ENCODE data around the gene SERPINB4. TPM values are rescaled to one million over a fixed set of nuclear protein-coding genes. Genes with fewer than 3 reads are reported as not detected.

The SERPINB4 gene
- total and polyA plus RNA-seq, 2 of the 13 experiments (the other 11 are each of a cell fraction or from before 2014, with no cell fraction given), result not detected

- no peak overlapping the region for H3K4me2 ChIP-seq (ENCODE audit: low read depth, low read length)
- in situ Hi-C loops (cut with HindIII; ENCODE audit: extremely low pct_ligation_motif_present, low pct_unique_long_range_greater_than_20kb) (no loop called here), intact Hi-C loops (cut with micrococcal nuclease; ENCODE audit: unreplicated experiment) (no loop called here)
- H3K9me3 ChIP-seq (ENCODE audit: low read length), result no peaks in the 10 kb centered on the region
- H4K20me1 ChIP-seq (ENCODE audit: insufficient read depth, low read length), result no peaks in the 10 kb centered on the region
- no peak overlapping the region for H3K4me3 ChIP-seq (replicated peaks in 1 of 3; ENCODE audit: insufficient read depth in 1 of 3, low read depth in 2 of 3, low read length in 3 of 3)
- H3K79me2 ChIP-seq (ENCODE audit: insufficient read depth, low read length), result no peaks in the 10 kb centered on the region
- ChIA-PET POLR2A (no interaction called here), CTCF (ENCODE audit: low intra/inter-chr PET ratio, low total read pairs) (no interaction called here)
- no peaks in the 10 kb centered on the region for H3K4me1 ChIP-seq (ENCODE audit: insufficient read depth, low read length)
- no peaks in the 10 kb centered on the region for H3K36me3 ChIP-seq (replicated peaks in 1 of 2; ENCODE audit: control insufficient read depth in 1 of 2, insufficient read depth in 2 of 2, low read length in 2 of 2)
- no peak for ATAC-seq
- no peaks in the 10 kb centered on the region; a peak in 1 of 5 replicates for H3K27me3 ChIP-seq (ENCODE audit: control insufficient read depth in 1 of 2, insufficient read depth in 2 of 2, low read length in 2 of 2)
- no peak for FAIRE-seq
- BruUV-seq (replicated peaks), result no TSS peak
- 2% methylated on average over 1 of the region's 1 CpG for WGBS (ENCODE audit: low lambda C conversion rate)
- no peak overlapping the region for H3K27ac ChIP-seq (ENCODE audit: extremely low read length, insufficient read depth, low read length)
- TF ChIP-seq PRDM15 (CRISPR knock-in tag; IDR thresholded peaks at IDR 0.05) (no peak), MATR3 (CRISPR knock-in tag; IDR thresholded peaks at IDR 0.05) (no peak), ZNF615 (CRISPR knock-in tag; IDR thresholded peaks at IDR 0.05; ENCODE audit: borderline replicate concordance) (no peak), ZNF607 (CRISPR knock-in tag; IDR thresholded peaks at IDR 0.05; ENCODE audit: borderline replicate concordance) (no peak), NFYB (CRISPR knock-in tag; IDR thresholded peaks at IDR 0.05) (no peak), MYC (CRISPR knock-in tag; IDR thresholded peaks at IDR 0.05; ENCODE audit: borderline replicate concordance) (no peak), ZNF333 (CRISPR knock-in tag; IDR thresholded peaks at IDR 0.05; ENCODE audit: borderline replicate concordance) (no peak), ZNF749 (CRISPR knock-in tag; IDR thresholded peaks at IDR 0.05; ENCODE audit: borderline replicate concordance) (no peak), MED8 (CRISPR knock-in tag; IDR thresholded peaks at IDR 0.05; ENCODE audit: insufficient replicate concordance) (no peak), HES4 (CRISPR knock-in tag; IDR thresholded peaks at IDR 0.05; ENCODE audit: borderline replicate concordance) (no peak), CHD2 (IDR thresholded peaks at IDR 0.05; ENCODE audit: low read depth, low read length) (no peak), MXI1 (IDR thresholded peaks at IDR 0.05; ENCODE audit: borderline replicate concordance, low read depth, low read length) (no peak), ZNF737 (CRISPR knock-in tag; IDR thresholded peaks at IDR 0.05; ENCODE audit: borderline replicate concordance) (no peak), ZNF326 (CRISPR knock-in tag; IDR thresholded peaks at IDR 0.05; ENCODE audit: borderline replicate concordance) (no peak), ADNP (CRISPR knock-in tag; IDR thresholded peaks at IDR 0.05) (no peak), FOXC1 (CRISPR knock-in tag; IDR thresholded peaks at IDR 0.05; ENCODE audit: borderline replicate concordance) (no peak)
- no peak for DNase-seq (ENCODE audit: low spot score)
- no peak overlapping the region for H3K9ac ChIP-seq (ENCODE audit: insufficient read depth, low read depth, low read length)
- H2AFZ ChIP-seq (ENCODE audit: low read length), result no peak overlapping the region
These were observed 40.3 kb downstream of the SERPINB4 start for GRCh38 chr18:63603772-63604171.

All from HepG2 (cell line).